Measurements from ENCODE around the gene LIN7C.

DNA sequence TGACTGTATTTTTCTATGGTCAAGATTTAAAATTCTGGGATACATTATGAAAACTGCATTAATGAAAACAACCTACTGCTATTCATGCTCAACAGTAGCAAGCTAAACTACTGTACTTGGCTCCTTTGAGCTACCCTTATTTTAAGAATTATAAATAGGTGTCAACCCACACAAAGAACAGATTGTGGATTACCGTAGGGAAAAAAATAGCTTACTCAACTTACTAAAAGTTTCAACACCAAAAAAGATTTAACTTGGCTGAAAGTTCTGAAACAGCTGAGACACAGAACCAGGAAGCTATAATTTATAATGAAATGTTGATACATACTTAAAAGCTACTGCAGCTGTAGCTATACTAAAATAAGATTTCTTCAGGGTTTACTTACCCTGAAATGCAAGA, 10.1 kb downstream of the LIN7C start:
- TF ChIP-seq, protein P1, sequence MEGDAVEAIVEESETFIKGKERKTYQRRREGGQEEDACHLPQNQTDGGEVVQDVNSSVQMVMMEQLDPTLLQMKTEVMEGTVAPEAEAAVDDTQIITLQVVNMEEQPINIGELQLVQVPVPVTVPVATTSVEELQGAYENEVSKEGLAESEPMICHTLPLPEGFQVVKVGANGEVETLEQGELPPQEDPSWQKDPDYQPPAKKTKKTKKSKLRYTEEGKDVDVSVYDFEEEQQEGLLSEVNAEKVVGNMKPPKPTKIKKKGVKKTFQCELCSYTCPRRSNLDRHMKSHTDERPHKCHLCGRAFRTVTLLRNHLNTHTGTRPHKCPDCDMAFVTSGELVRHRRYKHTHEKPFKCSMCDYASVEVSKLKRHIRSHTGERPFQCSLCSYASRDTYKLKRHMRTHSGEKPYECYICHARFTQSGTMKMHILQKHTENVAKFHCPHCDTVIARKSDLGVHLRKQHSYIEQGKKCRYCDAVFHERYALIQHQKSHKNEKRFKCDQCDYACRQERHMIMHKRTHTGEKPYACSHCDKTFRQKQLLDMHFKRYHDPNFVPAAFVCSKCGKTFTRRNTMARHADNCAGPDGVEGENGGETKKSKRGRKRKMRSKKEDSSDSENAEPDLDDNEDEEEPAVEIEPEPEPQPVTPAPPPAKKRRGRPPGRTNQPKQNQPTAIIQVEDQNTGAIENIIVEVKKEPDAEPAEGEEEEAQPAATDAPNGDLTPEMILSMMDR (conservative IDR thresholded peaks at IDR 0.05; ENCODE audit: low read depth, low read length) = no peak
- no peak for TF ChIP-seq EZH2phosphoT487 (IDR thresholded peaks at IDR 0.05; ENCODE audit: borderline replicate concordance, low read length)
